ENCODE results near the gene EXOC1.

DNA sequence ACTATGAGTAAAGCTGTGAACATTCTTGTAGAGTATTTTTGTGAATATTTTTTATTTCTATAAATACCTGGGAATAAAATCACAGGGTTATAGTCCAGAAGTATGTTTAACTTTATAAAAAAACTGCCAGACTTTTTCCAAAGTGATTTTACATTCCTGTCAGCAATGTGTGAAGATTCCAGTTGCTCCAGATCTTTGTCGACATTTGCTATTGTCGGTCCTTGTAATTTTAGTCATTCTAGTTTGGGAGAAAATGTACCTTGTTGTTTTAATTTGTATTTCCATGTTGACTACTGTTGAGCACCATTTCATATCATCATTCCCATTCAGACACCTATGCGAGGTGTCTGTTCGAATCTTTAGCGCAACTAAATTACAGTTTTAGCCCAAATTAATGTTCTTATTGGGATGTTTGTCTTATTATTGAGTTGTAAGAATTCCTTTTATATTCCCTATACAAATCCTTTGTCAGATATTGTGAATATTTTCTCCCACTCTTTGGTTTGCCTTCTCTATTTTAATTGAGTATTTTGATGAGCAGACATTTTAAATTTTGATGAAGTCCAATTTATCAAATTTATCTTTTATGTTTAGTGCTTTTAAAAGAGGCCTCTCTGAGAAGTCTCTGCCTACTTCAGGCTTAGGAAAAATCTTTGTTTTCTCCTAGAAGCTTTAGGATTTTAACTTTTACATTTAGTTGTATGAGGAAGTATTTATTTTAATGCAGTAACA lies 97.9 kb downstream of the EXOC1 start:
- TF ChIP-seq, protein P1, sequence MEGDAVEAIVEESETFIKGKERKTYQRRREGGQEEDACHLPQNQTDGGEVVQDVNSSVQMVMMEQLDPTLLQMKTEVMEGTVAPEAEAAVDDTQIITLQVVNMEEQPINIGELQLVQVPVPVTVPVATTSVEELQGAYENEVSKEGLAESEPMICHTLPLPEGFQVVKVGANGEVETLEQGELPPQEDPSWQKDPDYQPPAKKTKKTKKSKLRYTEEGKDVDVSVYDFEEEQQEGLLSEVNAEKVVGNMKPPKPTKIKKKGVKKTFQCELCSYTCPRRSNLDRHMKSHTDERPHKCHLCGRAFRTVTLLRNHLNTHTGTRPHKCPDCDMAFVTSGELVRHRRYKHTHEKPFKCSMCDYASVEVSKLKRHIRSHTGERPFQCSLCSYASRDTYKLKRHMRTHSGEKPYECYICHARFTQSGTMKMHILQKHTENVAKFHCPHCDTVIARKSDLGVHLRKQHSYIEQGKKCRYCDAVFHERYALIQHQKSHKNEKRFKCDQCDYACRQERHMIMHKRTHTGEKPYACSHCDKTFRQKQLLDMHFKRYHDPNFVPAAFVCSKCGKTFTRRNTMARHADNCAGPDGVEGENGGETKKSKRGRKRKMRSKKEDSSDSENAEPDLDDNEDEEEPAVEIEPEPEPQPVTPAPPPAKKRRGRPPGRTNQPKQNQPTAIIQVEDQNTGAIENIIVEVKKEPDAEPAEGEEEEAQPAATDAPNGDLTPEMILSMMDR (conservative IDR thresholded peaks at IDR 0.05; ENCODE audit: low read depth in 2 of 2): no peak
- no peak for TF ChIP-seq ZNF331 (CRISPR knock-in tag; IDR thresholded peaks at IDR 0.05; ENCODE audit: low read depth)
- TF ChIP-seq POLR2AphosphoS5 (IDR thresholded peaks at IDR 0.05; ENCODE audit: low read depth): no peak
- no peak for TF ChIP-seq STAT1 (IDR thresholded peaks at IDR 0.05; ENCODE audit: unreplicated experiment)
- TF ChIP-seq EZH2 (IDR thresholded peaks at IDR 0.05; ENCODE audit: low read depth, unreplicated experiment): no peak
- TF ChIP-seq, protein P2, sequence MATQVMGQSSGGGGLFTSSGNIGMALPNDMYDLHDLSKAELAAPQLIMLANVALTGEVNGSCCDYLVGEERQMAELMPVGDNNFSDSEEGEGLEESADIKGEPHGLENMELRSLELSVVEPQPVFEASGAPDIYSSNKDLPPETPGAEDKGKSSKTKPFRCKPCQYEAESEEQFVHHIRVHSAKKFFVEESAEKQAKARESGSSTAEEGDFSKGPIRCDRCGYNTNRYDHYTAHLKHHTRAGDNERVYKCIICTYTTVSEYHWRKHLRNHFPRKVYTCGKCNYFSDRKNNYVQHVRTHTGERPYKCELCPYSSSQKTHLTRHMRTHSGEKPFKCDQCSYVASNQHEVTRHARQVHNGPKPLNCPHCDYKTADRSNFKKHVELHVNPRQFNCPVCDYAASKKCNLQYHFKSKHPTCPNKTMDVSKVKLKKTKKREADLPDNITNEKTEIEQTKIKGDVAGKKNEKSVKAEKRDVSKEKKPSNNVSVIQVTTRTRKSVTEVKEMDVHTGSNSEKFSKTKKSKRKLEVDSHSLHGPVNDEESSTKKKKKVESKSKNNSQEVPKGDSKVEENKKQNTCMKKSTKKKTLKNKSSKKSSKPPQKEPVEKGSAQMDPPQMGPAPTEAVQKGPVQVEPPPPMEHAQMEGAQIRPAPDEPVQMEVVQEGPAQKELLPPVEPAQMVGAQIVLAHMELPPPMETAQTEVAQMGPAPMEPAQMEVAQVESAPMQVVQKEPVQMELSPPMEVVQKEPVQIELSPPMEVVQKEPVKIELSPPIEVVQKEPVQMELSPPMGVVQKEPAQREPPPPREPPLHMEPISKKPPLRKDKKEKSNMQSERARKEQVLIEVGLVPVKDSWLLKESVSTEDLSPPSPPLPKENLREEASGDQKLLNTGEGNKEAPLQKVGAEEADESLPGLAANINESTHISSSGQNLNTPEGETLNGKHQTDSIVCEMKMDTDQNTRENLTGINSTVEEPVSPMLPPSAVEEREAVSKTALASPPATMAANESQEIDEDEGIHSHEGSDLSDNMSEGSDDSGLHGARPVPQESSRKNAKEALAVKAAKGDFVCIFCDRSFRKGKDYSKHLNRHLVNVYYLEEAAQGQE (IDR thresholded peaks at IDR 0.05; ENCODE audit: unreplicated experiment): no peak
- no peak for TF ChIP-seq EZH2phosphoT487 (IDR thresholded peaks at IDR 0.05; ENCODE audit: unreplicated experiment)
- TF ChIP-seq, protein P3, sequence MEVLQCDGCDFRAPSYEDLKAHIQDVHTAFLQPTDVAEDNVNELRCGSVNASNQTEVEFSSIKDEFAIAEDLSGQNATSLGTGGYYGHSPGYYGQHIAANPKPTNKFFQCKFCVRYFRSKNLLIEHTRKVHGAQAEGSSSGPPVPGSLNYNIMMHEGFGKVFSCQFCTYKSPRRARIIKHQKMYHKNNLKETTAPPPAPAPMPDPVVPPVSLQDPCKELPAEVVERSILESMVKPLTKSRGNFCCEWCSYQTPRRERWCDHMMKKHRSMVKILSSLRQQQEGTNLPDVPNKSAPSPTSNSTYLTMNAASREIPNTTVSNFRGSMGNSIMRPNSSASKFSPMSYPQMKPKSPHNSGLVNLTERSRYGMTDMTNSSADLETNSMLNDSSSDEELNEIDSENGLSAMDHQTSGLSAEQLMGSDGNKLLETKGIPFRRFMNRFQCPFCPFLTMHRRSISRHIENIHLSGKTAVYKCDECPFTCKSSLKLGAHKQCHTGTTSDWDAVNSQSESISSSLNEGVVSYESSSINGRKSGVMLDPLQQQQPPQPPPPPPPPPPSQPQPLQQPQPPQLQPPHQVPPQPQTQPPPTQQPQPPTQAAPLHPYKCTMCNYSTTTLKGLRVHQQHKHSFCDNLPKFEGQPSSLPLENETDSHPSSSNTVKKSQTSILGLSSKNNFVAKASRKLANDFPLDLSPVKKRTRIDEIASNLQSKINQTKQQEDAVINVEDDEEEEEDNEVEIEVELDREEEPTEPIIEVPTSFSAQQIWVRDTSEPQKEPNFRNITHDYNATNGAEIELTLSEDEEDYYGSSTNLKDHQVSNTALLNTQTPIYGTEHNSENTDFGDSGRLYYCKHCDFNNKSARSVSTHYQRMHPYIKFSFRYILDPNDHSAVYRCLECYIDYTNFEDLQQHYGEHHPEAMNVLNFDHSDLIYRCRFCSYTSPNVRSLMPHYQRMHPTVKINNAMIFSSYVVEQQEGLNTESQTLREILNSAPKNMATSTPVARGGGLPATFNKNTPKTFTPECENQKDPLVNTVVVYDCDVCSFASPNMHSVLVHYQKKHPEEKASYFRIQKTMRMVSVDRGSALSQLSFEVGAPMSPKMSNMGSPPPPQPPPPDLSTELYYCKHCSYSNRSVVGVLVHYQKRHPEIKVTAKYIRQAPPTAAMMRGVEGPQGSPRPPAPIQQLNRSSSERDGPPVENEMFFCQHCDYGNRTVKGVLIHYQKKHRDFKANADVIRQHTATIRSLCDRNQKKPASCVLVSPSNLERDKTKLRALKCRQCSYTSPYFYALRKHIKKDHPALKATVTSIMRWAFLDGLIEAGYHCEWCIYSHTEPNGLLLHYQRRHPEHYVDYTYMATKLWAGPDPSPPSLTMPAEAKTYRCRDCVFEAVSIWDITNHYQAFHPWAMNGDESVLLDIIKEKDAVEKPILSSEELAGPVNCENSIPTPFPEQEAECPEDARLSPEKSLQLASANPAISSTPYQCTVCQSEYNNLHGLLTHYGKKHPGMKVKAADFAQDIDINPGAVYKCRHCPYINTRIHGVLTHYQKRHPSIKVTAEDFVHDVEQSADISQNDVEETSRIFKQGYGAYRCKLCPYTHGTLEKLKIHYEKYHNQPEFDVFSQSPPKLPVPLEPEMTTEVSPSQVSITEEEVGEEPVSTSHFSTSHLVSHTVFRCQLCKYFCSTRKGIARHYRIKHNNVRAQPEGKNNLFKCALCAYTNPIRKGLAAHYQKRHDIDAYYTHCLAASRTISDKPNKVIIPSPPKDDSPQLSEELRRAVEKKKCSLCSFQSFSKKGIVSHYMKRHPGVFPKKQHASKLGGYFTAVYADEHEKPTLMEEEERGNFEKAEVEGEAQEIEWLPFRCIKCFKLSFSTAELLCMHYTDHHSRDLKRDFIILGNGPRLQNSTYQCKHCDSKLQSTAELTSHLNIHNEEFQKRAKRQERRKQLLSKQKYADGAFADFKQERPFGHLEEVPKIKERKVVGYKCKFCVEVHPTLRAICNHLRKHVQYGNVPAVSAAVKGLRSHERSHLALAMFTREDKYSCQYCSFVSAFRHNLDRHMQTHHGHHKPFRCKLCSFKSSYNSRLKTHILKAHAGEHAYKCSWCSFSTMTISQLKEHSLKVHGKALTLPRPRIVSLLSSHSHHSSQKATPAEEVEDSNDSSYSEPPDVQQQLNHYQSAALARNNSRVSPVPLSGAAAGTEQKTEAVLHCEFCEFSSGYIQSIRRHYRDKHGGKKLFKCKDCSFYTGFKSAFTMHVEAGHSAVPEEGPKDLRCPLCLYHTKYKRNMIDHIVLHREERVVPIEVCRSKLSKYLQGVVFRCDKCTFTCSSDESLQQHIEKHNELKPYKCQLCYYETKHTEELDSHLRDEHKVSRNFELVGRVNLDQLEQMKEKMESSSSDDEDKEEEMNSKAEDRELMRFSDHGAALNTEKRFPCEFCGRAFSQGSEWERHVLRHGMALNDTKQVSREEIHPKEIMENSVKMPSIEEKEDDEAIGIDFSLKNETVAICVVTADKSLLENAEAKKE (CRISPR knock-in tag; IDR thresholded peaks at IDR 0.05): no peak
